HG03378 (cell line): ENCODE data around the gene CDC42SE1.
A peak's percentile ranks its signal among the peaks of the same experiment; 100 is the strongest.
"Not testable (repeated sequence)": the region's sequence is repeated elsewhere in the genome, so short reads cannot be mapped to it uniquely, and the experiment has no call there.

Experiments used
- ATAC-seq: cut with Tn5 transposase; IDR thresholded peaks from one replicate; pipeline ENCODE4 v1.9.1; 2021; ENCODE audit warnings: mild to moderate bottlenecking, moderate library complexity; ENCODE audit not compliant: unreplicated experiment

CDC42SE1 gene, protein sequence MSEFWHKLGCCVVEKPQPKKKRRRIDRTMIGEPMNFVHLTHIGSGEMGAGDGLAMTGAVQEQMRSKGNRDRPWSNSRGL

DNA sequence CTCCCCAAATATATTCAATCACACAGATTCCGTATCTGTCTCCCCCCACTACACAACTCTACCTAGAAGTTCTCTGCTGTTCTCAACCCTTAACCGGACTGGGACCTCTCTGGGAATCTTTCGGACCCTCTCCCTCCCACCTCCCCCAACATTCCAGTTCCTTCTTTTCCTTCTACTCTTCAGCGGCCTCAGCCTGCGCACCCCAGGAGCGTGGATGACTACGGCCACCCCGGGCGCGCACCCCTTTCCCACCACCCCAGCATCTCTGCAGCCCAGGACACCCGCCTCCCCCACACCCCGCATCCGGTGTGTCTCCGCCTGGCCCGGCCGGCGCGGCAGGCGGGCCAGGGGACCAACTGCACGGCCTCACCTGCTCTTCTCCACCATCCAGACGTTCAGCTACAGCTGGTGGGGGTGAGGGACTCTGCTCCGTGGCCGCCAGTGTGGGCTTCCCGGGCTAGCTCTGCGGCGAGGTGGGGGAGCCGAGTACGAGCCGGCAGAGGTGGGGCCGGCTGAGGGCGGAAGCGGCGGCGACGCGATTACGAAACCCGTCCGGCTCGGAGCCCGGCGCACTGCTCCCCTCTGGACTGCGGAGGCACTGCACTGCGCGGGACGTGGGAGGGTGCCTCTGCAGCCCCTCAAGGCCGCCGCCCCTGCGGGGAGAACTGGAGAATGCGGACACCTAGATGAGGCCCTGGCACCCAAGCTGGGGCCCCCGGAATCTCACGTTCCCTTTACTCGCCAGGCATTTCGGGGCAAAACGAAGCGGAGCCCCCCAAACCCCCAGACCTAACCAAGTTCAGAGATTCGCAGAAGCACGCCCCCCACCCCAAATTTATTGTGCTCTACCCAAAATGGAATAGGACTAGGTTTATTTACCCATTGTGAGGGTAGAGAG, at the start of gene CDC42SE1:
CDC42SE1 (minus strand) TSS at position 514 of the 898 bp plus-strand sequence. CDS start 3,892 bp downstream, outside the sequence.
- ATAC-seq, result peak; percentile 51

DNA sequence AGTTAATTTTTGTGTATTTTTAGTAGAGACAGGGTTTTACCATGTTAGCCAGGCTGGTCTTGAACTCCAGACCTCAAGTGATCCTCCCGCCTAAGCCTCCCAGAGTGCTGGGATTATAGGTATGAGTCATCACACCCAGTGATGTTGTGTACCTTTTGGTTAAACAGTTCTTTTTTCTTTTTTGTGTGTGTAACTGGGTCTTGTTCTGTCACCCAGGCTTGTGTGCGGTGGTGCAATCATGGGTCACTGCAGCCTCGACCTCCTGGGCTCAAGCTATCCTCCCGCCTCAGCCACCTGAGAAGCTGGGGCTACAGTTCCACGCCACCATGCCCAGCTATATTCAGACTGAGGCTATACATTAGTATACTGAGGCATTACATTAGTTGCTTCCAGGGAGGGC, 48.9 kb upstream of the CDC42SE1 start:
- no peak for ATAC-seq

DNA sequence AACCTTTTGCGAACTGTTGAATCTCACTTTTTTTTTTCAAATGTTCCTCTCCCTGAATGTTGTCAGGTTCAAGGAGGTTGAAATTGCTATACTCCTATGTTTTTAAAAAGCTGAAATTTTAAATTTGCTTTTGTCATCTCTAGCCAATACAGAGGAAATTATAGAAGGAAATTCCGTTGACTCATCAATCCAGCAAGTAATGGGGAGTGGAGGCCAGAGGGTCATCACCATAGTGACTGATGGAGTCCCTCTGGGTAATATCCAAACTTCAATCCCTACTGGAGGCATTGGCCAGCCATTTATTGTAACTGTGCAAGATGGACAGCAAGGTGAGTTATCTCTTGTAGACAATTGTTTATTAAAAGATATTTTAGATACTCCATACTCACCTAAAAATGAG, 47.5 kb upstream of the CDC42SE1 start:
- ATAC-seq, result no peak

DNA sequence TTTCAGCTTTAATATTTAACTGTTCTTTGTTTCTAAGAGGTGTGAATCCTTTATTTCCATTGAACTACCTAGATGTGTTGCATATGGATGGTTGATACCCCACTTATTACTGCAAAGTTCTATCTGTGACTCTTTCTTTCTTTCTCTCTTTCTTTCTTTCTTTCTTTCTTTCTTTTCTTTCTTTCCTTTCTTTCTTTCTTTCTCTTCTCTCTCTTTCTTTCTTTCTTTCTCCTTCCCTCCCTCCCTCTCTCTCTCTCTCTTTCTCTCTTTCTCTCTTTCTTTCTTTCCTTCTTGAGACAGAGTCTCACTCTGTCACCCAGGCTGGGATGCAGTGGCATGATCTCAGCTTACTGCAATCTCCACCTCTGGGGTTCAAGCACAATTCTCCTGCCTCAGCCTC, 45.2 kb upstream of the CDC42SE1 start:
- no peak for ATAC-seq

DNA sequence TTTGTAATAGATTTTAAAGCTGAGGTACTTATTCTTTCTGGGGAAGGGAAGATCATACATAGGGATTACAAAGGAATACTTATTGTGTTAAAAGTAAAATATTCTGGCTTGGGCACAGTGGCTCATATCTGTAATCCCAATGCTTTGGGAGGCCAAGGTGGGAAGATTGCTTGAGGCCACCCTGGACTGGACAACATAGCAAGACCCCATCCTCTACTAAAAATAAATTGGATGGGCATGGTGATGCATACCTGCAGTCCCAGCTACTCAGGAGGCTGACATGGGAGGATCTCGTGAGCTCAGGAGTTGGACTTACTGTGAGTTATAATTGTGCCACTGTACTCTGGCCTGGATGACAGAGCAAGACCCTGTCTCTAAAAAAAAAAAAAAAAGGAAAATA, 38.7 kb upstream of the CDC42SE1 start:
- ATAC-seq, result no peak

DNA sequence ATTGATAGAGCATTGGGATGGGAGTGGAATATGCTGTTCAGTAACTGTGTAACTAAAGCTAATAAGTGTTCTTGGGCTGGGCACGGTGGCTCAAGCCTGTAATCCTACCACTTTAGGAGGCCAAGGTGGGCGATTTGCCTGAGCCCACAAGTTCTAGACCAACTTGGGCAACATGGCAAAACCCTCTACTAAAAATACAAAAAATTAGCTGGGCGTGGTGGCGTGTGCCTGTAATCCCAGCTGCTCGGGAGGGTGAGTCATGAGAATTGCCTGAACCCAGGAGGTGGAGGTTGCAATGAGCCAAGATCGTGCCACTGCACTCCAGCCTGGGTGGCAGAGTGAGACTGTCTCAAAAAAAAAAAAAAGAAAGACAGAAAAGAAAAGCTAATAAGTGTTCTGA, 38.0 kb upstream of the CDC42SE1 start:
- not testable (repeated sequence) for ATAC-seq

DNA sequence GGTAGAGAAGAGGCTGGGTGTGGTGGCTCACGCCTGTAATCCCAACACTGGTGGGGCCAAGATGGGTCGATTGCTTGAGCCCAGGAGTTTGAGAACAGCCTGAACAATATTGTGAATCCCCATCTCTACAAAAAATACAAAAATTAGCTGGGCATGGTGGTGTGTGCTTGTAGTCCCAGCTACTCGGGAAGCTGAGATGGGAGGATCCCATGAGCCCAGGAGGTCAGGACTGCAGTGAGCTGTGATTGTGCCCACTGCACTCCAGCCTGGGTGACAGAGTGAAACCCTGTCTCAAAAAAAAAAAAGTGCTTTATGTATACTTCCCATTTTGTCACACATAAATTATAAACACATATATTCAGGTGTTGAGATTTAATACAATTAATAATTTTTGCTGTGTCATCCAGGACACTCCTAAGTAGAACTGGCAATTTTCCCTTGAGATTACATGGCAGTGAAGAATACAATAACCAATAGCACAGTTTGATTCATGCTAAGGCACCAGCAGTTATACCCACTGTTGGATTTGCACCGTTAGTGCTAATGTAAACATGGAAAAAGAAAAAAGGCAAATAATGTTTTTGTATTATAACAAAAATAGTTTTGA, 26.6 kb upstream of the CDC42SE1 start:
- no peak for ATAC-seq

DNA sequence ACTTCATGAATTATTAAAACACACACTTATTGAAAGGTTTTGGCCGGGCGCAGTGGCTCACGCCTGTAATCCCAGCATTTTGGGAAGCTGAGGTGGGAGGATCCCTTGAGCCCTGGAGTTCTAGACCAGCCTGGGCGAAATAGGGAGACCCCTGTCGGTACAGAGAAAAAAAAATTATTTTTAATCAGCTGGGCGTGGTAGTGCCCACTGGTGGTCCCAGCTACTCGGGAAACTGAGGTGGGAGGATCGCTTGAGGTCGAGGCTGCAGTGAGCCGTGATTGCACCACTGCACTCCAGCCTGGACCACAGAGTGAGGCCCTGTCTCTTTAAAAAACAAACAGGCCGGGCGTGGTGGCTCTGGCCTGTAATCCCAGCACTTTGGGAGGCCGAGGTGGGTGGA, 12.8 kb upstream of the CDC42SE1 start:
- no peak for ATAC-seq

DNA sequence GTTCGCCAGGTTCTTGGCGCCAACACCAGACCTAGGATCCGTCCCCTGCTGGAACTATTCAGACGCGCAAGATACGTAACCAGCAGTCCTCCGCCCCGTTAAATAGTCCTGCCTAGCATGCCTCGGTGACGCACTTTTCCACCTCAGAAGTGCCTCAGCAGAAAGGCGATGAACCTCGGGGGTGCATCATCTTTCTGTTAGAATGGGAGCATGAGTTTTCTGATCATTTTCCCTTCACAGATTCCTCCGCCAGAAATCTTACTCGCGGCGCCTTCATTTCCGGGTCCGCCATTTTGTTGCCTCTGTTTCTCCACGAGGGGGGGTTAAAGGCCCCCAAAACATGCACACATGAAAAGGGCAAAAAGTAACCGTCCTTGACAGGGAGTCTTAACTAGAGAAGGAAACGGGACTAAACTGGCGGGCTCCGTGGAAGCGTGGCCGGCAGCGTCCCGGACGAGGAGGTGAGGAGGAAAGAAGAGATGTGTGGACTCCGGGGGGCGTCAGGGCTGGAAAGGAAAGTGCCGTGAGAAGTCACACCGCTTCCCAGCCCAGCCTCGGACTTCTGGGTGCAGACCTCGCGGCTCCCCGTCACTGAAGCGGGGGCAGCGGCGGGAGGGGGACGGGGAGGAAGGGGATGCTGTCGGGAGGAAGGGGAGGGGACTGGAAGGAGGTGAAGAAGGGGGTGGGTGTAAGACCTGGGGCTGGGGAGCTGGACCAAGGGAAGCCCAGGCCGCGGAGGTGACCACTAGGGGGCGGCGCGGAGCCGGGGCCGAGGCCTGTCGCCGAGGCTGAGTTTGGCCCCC, 11.3 kb upstream of the CDC42SE1 start, which contains the start of gene GABPB2:
GABPB2 (plus strand) TSS at position 288 of the 803 bp plus-strand sequence. CDS start 17,429 bp downstream, outside the sequence.
- ATAC-seq, result peak; percentile 61

DNA sequence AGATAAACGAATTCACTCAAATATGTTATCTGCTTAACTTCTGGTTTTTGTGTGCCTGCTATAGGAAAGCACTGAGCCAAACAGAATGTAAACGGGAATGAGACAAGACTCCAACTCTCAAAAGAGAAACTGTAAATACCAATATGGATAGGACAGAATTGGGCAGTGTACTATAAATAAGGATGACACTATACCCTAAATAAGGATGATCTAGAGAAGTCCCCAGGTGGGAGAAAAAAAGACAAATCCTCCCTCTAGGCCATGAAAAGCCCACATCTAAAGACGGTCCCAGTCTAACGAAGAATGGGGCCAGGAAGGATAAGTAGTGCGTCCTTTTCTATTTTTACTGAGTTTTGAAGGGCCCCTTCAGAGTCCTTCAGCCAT, 9.7 kb upstream of the CDC42SE1 start:
- no peak for ATAC-seq

DNA sequence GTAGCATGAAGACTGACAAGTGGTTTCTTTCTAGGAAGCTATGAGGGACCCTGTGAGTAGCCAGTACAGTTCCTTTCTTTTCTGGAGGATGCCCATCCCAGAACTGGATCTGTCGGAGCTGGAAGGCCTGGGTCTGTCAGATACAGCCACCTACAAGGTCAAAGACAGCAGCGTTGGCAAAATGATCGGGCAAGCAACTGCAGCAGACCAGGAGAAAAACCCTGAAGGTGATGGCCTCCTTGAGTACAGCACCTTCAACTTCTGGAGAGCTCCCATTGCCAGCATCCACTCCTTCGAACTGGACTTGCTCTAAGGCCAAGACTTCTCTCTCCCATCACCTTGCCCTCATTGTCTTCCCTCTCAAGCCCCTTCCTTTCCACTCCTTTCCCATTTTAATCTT, 7.8 kb upstream of the CDC42SE1 start:
- no peak for ATAC-seq

DNA sequence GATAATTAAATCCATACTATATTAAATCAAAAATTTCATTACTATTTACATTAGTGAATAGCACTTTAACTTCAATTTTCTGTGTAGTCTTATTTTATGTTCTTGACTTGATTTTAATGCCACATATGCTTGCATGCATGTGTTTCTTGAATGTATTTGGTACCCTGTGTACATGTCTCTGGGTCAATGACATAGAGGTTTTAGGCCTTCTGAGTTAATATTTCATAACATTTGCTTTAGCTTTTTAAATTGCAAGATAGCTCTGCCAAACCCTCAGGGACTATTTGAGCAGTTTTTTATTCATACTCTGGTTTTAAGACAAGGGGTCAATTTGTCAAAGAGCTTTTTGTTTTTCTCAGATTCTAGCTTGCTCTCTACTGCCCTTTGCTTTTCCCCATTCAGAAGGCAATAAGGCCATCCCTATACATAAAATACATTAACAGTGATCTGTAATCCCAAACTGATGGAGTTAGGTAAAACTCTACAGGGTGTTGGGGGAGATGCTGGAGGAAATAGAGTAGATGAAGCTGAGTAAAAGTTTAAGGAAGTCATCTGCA, 5.7 kb upstream of the CDC42SE1 start:
- ATAC-seq, result no peak

DNA sequence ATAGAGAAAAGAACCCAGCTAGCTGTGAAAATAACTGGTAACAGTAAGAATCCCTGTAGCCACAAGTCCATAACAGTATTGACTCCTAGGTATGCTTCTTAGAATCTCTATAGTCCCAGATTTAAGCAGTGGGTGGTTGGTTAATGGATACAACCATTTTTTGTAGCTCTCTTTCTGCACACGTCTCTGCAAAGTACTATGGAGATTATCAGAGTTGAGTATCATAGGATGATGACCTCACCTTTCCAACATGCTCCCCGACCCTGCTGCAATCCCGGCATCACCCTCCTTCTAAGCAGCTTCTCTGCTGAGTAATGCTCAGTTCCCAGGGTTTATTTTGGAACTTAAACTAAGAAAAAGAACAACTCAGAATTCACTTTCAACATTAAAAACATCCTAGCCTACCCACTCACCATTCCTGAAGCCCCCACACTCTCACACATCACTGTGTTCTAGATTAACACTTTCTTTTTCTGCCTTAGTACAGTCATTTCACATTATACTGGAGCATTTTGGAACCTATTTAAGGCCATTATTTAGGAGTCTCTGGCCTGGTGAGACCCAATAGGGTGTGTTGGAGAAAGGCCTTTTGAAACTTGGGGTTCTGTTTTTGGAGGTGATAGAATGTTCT, 3.4 kb upstream of the CDC42SE1 start:
- no peak for ATAC-seq

DNA sequence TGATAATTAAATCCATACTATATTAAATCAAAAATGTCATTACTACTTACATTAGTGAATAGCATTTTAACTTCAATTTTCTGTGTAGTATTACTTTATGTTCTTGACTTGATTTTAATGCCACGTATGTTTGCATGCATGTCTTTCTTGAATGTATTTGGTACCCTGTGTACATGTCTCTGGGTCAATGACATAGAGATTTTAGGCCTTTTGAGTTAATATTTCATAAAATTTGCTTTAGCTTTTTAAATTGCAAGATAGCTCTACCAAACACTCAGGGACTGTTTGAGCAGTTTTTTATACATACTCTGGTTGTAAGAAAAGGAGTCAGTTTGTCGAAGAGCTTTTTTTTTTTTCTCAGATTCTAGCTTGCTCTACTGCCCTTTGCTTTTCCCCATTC, 2.3 kb upstream of the CDC42SE1 start:
- ATAC-seq, result no peak

DNA sequence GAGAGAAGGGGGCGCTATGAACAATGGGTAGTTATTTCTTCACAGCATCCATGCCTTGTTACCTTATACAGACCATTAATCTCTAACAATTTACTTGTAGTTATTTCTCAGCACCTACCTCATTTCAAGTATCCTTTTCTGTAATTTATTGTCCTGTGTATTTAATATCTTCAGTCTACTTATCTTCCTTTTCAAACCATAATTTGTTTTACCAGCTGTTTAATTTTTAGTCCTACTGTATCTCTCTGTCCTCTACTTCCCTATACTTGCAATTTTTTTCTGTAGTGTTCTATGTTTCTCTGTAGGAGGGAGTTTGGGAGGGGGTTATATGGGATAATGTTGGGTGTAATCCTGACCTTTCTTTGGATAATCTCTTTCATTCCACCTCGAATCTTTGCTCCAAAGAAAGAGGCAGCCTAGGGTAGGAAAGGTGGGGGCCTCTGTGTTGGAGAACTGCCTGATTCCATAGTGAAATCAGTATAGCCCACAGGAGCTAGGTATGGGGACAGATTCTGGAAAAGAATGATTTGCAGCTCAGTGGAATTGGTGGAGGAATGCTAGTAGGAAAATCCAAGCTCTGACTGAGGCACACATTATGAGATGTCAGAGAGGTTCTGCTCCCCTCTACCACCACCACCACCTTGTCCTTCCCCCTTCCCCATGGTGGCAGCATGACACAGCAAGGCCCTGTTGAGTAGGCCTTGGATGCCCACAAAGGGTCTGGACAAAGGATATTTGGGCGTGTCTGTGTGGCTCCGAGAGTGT, 1.4 kb upstream of the CDC42SE1 start:
- no peak for ATAC-seq

DNA sequence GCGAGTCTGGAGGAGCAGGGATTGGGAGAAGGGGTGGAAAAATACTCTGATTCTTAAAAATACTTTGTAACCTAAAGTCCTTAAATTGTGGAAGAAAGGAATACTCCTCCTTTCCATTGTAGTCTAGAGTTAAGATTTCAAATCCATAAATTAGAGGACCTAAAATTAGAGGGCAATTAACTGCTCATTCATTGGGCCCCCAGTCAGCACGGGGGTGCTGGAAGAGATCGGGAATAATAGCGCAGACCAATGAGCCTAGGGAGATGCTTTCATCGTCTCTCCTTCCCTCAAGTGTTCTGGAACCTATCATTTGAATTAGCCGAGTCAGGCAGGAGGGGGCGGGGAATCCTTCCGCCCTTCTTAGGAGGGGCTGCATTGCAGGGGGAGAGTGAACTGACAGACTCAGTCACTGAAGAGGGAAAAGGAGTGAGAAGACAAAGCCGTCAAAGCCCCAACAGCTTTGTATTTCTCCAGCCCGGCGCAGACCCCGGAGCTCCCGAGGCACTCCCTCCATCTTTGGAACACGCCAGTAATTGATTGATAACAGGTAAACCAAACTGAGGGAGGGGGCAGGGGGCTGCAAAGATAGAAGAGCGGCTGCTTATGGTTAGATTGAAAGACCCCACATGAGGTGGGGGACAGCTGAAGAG, 710 bp upstream of the CDC42SE1 start, which contains the start of gene MLLT11:
MLLT11 (plus strand) TSS at position 391 of the 650 bp plus-strand sequence. CDS start 6,828 bp downstream, outside the sequence.
- ATAC-seq, result no peak

DNA sequence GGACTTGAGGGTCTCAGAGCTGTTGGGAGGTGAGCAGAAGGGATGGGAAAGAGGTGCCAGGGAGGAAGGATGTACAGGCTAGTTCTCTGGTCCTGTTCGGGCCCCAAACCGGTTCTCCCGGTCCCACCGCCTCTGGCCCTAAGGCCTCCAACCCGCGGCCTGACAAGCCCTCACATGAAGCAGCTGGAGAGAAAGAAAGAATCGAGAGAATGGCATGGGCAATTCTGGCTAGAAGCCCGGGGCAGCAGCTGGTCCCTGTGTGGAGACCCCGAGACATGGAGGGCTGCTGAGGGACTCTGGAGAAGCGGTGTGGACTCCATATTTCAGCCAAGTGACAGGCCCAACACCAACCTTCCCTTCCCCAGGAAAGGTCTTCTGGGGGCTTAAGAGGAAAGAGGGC, 730 bp downstream of the CDC42SE1 start:
- ATAC-seq, result no peak

DNA sequence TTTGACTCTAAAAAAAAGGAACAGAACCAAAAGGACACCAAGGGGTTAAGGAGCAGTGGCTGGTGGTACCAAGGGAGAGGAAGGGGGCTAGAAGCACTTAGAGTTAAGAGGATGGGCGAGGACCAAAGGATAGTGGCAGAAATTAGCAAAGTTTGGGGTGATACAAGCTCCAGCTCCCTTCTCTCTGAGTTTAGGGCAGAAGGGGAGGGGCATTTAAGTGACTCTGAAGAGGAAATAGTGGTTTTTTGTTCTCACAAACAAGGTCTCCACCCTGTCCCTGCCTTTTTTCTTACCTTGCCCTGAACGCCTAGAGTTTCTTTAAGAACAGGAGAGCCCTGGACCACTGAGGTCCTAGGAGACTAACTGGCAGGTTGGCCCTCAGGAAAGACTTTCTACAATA, 3.3 kb downstream of the CDC42SE1 start:
- ATAC-seq, result no peak

DNA sequence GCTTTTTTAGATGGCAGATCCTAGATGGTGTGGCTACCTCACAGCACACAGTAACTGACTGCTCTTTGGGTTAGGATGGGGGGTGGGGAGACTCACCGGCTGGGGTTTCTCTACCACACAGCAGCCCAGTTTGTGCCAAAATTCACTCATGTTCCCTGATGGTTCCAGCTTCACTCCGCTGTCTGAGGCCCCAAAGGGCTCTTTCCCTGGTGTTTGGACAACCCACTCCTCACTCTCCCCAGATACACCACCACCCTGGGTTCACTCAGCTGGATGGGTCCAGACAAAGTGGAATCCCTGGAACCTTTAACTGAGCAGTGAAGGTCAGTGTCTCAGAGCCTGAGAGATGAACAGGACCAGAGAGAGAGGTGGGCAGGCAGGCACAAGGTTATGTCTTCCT, 3.8 kb downstream of the CDC42SE1 start:
- ATAC-seq, result no peak
